Measurements from ENCODE around the gene DRICH1. TPM values are rescaled to one million over a fixed set of nuclear protein-coding genes. Genes with fewer than 3 reads are reported as not detected.
"Not testable (repeated sequence)": the region's sequence is repeated elsewhere in the genome, so short reads cannot be mapped to it uniquely, and the experiment has no call there.

Gene DRICH1
- total RNA-seq, 1 donor from 2014 or later, result not detected

- DNase-seq (ENCODE audit: low read depth) (no peak), FAIRE-seq (no peak)
- no peaks in the 10 kb centered on the region for H3K36me3 ChIP-seq (ENCODE audit: control insufficient read depth, insufficient read depth, low read length)
- H3K27me3 ChIP-seq (ENCODE audit: control insufficient read depth, insufficient read depth, low read length), result no peaks in the 10 kb centered on the region
- H3K4me3 ChIP-seq (ENCODE audit: low read depth, low read length), result no peak overlapping the region
- TF ChIP-seq CTCF (IDR thresholded peaks at IDR 0.05; ENCODE audit: insufficient read depth, low read length, severe bottlenecking), result no peak
Observed at GRCh38 chr22:23598805-23599518, 33.2 kb downstream of the DRICH1 start.

- FAIRE-seq, result peak; percentile 23
- H3K4me3 ChIP-seq (ENCODE audit: low read depth, low read length); H3K27me3 ChIP-seq (ENCODE audit: control insufficient read depth, insufficient read depth, low read length); DNase-seq (ENCODE audit: low read depth); H3K36me3 ChIP-seq (ENCODE audit: control insufficient read depth, insufficient read depth, low read length): not testable (repeated sequence)
Observed at GRCh38 chr22:23597576-23598268, 34.4 kb downstream of the DRICH1 start.

- DNase-seq (ENCODE audit: low read depth); H3K4me3 ChIP-seq (ENCODE audit: low read depth, low read length); FAIRE-seq; H3K27me3 ChIP-seq (ENCODE audit: control insufficient read depth, insufficient read depth, low read length); H3K36me3 ChIP-seq (ENCODE audit: control insufficient read depth, insufficient read depth, low read length): not testable (repeated sequence)
Observed at GRCh38 chr22:23595904-23596303, 36.2 kb downstream of the DRICH1 start.

- FAIRE-seq (no peak), DNase-seq (ENCODE audit: low read depth) (no peak)
- H3K36me3 ChIP-seq (ENCODE audit: control insufficient read depth, insufficient read depth, low read length), result no peaks in the 10 kb centered on the region
- no peak for TF ChIP-seq CTCF (IDR thresholded peaks at IDR 0.05; ENCODE audit: insufficient read depth, low read length, severe bottlenecking)
- no peaks in the 10 kb centered on the region for H3K27me3 ChIP-seq (ENCODE audit: control insufficient read depth, insufficient read depth, low read length)
- H3K4me3 ChIP-seq (ENCODE audit: low read depth, low read length), result no peak overlapping the region
Observed at GRCh38 chr22:23591846-23592245, 40.3 kb downstream of the DRICH1 start.

GRCh38 chr22:23591201-23591791 is 40.8 kb downstream of the DRICH1 start:
- Histone ChIP-seq H3K27me3 (ENCODE audit: control insufficient read depth, insufficient read depth, low read length) (no peaks in the 10 kb centered on the region), H3K36me3 (ENCODE audit: control insufficient read depth, insufficient read depth, low read length) (no peaks in the 10 kb centered on the region), H3K4me3 (ENCODE audit: low read depth, low read length) (no peak overlapping the region)
- peak; percentile 91 for TF ChIP-seq CTCF (IDR thresholded peaks at IDR 0.05; ENCODE audit: insufficient read depth, low read length, severe bottlenecking)
- FAIRE-seq (no peak), DNase-seq (ENCODE audit: low read depth) (peak; percentile 26)

- FAIRE-seq (no peak), DNase-seq (ENCODE audit: low read depth) (no peak)
- H3K27me3 ChIP-seq (ENCODE audit: control insufficient read depth, insufficient read depth, low read length), result no peaks in the 10 kb centered on the region
- no peaks in the 10 kb centered on the region for H3K36me3 ChIP-seq (ENCODE audit: control insufficient read depth, insufficient read depth, low read length)
- TF ChIP-seq CTCF (IDR thresholded peaks at IDR 0.05; ENCODE audit: insufficient read depth, low read length, severe bottlenecking), result no peak
- H3K4me3 ChIP-seq (ENCODE audit: low read depth, low read length), result no peak overlapping the region
Observed at GRCh38 chr22:23583836-23584235, 48.3 kb downstream of the DRICH1 start.
